NCI-H774 (cell line): ENCODE results near the gene PLPP3.

Experiments
- DNase-seq: peaks from one replicate; lab custom pipeline; 2025; lab: John Stamatoyannopoulos, UW

Gene PLPP3

DNA sequence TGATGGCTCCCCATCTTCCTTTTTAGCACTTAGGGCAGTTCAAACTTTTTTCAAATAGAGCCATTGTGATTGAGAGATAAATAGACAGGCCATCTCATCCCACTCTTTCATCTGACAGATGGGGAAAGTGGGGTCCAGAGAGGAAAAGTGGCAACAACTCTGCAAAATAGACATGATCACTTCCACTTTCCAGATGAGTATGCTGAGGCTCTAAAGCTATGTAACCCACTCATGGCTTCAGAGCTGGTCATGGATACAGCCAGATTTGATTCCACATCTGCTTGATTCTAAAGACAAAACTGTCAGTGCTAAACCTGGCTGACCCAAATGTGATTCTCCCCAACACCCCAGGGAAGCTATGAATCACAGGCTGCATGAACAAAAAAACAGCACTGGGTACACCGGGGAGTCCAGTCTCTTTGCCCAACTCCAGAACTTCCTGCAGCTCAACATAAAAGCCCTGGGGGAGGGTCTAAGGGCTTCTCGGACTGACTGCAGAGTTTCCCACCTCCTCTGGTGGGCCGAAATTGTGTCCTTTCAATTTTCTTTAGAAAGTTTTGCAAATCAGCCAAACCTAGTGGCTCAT is 59.3 kb downstream of the PLPP3 start:
- no peak for DNase-seq

- DNase-seq: no peak
Observed at GRCh38 chr1:56517404-56518130, 61.8 kb downstream of the PLPP3 start.

DNA sequence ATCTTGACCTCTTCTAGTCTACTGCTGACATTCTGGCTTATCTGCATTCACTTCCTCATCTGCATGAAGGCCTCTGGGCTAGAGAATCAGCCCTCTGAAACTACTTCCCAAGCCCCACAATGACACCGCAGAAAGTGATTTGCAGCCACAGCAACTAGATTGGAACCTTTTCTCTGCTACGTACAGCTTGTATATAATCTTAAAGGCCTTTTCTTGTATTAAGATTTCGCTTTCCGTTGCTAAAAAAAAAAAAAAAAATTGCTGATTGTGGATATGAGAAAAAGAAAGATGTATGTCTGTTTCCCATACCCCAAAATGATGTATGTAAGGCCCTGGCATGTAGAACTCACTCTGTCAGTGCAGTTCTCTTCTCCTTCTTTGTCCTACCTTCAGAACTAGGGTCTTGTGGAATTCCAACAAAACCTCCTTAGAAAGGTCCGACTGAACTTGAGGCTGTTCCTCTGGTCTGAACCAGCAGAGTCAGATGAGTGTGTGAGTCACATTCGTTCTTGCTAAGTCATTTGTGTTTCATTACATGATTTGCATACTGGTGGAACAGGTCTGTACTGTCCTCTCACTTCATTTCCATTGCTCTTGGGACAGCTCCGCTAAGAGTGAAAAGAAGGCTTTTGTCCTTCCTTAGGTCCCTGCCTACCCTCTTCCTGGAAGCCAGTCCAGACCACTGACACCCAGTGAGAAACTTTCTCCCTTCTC is 62.7 kb downstream of the PLPP3 start:
- peak; percentile 56 for DNase-seq

DNA sequence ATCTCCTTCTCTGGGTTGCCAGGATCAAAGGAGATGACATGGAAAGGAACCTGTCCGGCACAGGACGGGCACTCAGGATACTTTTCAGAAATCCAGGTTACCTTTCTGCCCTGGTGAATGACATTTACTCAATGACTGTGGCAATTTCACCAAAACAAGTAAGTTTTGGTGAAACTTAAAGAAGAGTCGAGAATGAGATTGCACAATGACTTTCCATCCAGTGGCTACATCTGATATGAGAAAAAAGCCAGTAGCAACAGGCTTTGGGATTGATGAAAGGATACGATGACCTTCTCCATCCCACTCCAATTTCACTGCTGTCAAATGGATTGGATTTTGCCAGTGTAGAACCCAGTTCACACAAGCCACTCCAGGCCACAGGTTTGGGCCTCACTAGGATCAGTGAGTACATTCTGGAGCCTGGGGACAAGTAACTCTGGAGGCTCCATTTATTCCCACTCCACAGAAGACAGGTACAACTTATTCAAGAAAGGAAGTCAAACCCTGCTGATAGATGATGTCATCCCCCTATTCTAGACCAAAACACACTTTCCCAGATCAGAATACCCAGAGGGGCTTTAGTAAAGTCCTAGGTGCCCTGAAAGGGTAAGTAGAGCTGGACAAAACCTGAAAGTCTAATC is 63.3 kb downstream of the PLPP3 start:
- DNase-seq: no peak

DNA sequence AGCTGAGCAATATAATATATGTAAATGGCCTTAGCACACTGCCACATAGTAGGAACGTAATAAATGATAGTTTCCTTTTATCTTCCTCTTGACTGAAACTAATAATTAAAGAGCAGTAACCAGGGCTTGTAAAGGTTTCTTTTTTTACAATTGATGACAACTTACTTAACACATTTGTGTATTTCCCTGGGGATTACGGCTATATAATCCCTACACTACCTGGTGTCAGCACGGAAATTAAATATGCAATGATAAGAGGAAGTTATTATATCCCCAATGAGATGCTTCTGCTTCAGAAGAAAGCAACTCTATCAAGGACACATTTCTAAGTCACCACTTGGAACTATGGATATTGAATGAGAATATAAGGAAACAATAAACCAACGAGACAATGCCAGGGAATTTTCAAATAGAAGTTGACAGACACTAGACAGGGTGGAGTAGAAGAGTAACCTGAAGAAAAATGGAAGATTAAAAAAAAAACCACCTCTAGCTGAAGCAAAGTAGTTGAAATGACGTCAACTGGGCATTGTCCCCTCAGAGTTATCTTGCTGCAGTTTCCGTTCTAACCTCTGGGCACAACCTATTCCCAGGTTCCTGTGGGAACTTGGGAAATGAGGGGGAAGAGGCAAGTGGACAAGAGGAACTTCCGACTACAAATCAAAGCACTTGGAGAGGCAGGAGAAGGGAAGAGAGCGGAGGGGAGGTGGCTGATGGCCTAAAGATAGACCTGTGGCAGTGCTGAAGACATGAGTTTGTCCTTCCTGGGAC is 66.5 kb downstream of the PLPP3 start:
- DNase-seq: no peak

- no peak for DNase-seq
Observed at GRCh38 chr1:56511766-56512165, 67.6 kb downstream of the PLPP3 start.

GRCh38 chr1:56511364-56511763 is 68.0 kb downstream of the PLPP3 start:
- no peak for DNase-seq

DNA sequence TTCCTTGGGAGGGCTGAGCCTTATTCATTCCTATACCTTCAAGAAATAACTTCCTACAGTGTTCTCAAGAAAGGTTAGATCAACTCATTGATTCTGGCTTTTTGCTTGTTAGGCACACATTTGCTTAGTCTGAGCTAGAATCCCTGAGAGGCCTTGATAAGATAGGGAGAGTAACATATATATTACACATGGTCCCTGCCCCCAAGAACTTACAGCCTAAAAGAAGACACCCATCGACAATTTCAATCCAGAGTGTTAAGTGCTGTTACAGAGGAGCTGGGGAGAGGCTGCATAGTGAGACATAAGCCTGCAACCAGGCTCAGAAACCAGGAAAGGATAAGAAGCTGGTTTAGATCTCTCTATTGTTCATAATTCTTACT is 68.7 kb downstream of the PLPP3 start:
- no peak for DNase-seq

GRCh38 chr1:56509713-56510641 is 69.4 kb downstream of the PLPP3 start:
- DNase-seq: no peak

GRCh38 chr1:56508523-56508983 is 70.8 kb downstream of the PLPP3 start:
- no peak for DNase-seq

- DNase-seq: no peak
Observed at GRCh38 chr1:56507925-56508522, 71.3 kb downstream of the PLPP3 start.

- DNase-seq: no peak
Observed at GRCh38 chr1:56506951-56507491, 72.3 kb downstream of the PLPP3 start.

- no peak for DNase-seq
Observed at GRCh38 chr1:56505792-56506743, 73.3 kb downstream of the PLPP3 start.

- no peak for DNase-seq
Observed at GRCh38 chr1:56502700-56503245, 76.6 kb downstream of the PLPP3 start.

GRCh38 chr1:56501888-56502287 is 77.5 kb downstream of the PLPP3 start:
- DNase-seq: no peak

DNA sequence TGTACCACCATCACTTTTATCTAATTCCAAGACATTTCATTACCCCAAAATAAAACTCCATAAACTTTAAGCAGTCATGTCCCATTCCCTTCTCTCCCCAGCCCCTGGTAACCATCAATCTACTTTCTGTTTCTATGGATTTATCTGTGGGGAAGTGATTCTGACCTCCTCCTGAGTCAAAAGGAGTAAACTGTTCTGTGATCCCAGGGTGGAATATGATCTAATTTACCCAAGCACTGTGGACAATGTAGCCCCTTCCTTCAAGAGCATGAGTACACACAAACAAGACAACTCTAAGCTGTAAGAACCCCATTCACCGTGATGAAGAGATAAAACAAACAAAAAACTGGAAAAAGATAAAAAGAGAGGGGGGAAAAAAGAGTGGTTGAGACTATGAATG is 77.9 kb downstream of the PLPP3 start:
- no peak for DNase-seq

DNA sequence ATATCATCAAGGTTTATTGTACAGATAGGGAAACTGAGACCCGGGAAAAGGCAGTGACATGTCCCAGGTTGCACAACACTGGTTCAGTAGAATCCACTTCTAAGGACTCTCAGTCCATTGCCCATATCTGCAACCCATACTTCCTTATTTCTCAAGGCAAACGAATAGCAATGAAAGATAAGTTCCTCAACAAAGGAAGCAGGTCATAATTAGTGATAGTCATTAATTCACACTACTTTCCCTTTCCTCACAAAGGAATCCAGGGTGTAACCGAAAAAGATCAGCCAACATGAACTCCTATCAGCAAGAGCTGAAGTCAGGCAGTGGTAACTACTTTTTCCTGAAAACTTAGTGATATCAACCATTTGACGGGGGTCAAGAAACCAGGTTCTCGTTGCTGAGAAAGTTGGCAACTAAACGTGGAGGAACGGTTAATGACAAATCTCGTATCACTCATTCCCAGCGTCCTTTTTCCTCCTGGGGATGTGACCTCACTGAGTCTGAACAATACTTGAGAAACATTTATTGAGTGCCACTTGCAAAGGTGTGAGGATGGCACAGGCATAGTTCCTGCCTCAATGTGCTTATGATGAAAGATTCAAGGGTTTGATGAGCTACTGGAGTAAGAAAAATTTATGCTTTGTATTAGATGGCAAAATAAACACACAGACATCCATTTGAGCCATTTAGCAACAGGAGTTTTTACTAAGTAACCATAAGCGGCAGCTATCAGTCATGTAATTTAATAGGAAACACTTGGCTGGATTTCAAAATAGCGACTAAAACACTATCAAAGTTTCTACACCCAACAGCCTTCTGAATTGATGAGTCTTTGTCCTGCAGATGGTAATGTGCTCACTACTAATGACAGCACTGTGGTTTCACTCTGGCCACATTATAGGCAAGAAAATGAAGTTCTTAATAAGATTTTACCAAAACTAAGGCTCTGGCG is 82.3 kb downstream of the PLPP3 start:
- no peak for DNase-seq

- no peak for DNase-seq
Observed at GRCh38 chr1:56496158-56496557, 83.2 kb downstream of the PLPP3 start.
